Colonic mucosa (tissue), 4 donors: ENCODE measurements around the gene HERC4. TPM values are rescaled to one million over a fixed set of nuclear protein-coding genes. Genes with fewer than 3 reads are reported as not detected.

Experiments used
- DNase-seq: peaks from one replicate; pipeline ENCODE4 v3.0.0-alpha.2; 2020
- H3K27ac ChIP-seq: fragments of 200-600 bp; one replicate; pipeline ENCODE4 v1.8.0; 2021
- H3K27me3 ChIP-seq: fragments of 200-600 bp; one replicate; pipeline ENCODE4 v1.8.0; 2021
- H3K36me3 ChIP-seq: fragments of 200-600 bp; one replicate; pipeline ENCODE4 v1.8.0; 2021
- H3K4me1 ChIP-seq: fragments of 200-600 bp; one replicate; pipeline ENCODE4 v1.8.0; 2021; ENCODE audit warnings: mild to moderate bottlenecking
- H3K4me3 ChIP-seq: fragments of 200-600 bp; one replicate; pipeline ENCODE4 v1.8.0; 2021
- H3K9ac ChIP-seq, 2 donors: one replicate each; pipeline ENCODE4 v1.7.0; 2013; ENCODE audit warnings: control low read depth in 2 of 2, low read depth in 2 of 2, low read length in 2 of 2
- H3K9me3 ChIP-seq: fragments of 200-600 bp; one replicate; pipeline ENCODE4 v1.8.0; 2021
- intact Hi-C: fragments of 100-400 bp; cut with DNase I; formaldehyde crosslinking; loops from one replicate; pipeline ENCODE4 v1.14.1; 2022
- total RNA-seq, 2 donors: library from RNA; stranded (reverse); fragmentation: NEBNext Ultra II Directional in 1 of 2; extraction: Animal tissue kit (Norgen Biotek cat#: 25700) in 1 of 2; gene quantifications; one replicate each; pipeline ENCODE4 v1.2.1, GENCODE V29; 2021
- TF ChIP-seq, protein P1 (sequence below): fragments of 200-600 bp; IDR thresholded peaks from one replicate; pipeline ENCODE4 v1.8.0; 2022; ENCODE audit warnings: antibody characterized with exemption, mild to moderate bottlenecking
- donor health status: healthy.
- donor health status: DM: no; HTN: no; CAD: no.
- donor health status: DM: no; HTN: no; CAD: no.

HERC4 gene
- total RNA-seq, 2 donors from 2014 or later: 35.3 to 51.5 TPM

DNA sequence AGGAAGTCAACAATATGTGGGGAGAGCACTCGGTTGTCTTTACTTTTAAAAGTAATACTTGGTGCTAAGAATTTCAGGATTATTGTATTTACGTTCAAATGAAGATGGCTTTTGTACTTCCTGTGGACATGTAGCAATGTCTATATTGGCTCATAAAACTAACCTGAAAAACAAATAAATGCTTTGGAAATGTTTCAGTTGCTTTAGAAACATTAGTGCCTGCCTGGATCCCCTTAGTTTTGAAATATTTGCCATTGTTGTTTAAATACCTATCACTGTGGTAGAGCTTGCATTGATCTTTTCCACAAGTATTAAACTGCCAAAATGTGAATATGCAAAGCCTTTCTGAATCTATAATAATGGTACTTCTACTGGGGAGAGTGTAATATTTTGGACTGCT lies 157.9 kb downstream of the HERC4 start:
- Histone ChIP-seq H3K9me3 (no peaks in the 10 kb centered on the region), H3K36me3 (peaks cover 6% of the 10 kb centered on the region), H3K27me3 (no peaks in the 10 kb centered on the region), H3K4me1 (no peaks in the 10 kb centered on the region), H3K9ac (no peak overlapping the region), H3K4me3 (no peak overlapping the region), H3K27ac (no peak overlapping the region)
- intact Hi-C loops: no loop called here
- TF ChIP-seq, protein P1, sequence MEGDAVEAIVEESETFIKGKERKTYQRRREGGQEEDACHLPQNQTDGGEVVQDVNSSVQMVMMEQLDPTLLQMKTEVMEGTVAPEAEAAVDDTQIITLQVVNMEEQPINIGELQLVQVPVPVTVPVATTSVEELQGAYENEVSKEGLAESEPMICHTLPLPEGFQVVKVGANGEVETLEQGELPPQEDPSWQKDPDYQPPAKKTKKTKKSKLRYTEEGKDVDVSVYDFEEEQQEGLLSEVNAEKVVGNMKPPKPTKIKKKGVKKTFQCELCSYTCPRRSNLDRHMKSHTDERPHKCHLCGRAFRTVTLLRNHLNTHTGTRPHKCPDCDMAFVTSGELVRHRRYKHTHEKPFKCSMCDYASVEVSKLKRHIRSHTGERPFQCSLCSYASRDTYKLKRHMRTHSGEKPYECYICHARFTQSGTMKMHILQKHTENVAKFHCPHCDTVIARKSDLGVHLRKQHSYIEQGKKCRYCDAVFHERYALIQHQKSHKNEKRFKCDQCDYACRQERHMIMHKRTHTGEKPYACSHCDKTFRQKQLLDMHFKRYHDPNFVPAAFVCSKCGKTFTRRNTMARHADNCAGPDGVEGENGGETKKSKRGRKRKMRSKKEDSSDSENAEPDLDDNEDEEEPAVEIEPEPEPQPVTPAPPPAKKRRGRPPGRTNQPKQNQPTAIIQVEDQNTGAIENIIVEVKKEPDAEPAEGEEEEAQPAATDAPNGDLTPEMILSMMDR: no peak
- DNase-seq: no peak

DNA sequence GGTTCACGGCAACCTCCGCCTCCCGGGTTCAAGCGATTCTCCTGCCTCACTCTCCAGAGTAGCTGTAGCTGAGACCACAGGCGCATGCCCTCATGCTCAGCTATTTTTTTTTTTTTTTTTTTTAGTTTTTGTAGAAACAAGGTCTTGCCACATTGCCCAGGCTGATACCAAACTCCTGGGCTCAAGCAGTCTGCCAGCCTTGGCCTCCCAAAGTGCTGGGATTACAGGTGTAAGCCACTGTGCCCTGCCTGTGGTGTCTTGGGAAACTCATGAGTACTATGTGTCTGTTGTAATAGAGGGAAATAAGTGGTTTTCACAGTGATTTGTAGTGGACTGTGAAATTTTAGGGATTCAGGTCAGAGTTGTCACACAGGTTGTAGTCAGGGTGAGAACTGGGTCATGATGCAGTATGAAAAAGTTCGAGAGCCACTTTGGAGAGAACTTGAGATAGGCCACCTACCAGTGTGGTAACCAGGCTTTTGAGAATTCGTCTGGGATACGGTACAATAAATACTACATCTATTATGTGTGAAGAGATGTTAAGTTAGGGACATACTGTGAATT lies 160.2 kb downstream of the HERC4 start:
- Histone ChIP-seq H3K27ac (no peak overlapping the region), H3K4me1 (no peaks in the 10 kb centered on the region), H3K9ac (no peak overlapping the region), H3K27me3 (no peaks in the 10 kb centered on the region), H3K4me3 (no peak overlapping the region), H3K9me3 (no peaks in the 10 kb centered on the region), H3K36me3 (peaks cover 6% of the 10 kb centered on the region)
- no peak for DNase-seq
- intact Hi-C loops: no loop called here
- TF ChIP-seq, protein P1: no peak

GRCh38 chr10:67912331-67912946 lies 162.6 kb downstream of the HERC4 start:
- TF ChIP-seq, protein P1: no peak
- intact Hi-C loops: no loop called here
- H3K36me3 ChIP-seq: peaks cover 14% of the 10 kb centered on the region

DNA sequence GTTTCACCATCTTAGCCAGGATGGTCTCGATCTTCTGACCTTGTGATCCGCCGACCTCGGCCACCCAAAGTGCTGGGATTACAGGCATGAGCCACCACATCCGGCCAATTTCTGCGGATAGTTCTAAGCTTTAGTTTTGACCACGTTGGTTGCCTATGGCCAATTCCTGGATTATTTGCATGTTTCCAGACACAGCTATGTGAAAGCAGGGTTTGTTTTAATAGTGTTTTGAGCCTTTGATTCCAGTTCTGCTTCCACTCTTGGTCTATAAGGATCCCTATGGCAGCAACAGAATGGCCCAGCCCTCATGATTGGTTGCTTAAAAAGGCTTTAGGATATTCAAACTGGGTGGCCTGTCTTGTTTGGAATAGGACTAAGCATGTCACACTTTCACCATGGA lies 171.5 kb downstream of the HERC4 start:
- Histone ChIP-seq H3K27me3 (no peaks in the 10 kb centered on the region), H3K27ac (no peak overlapping the region), H3K9ac (no peak overlapping the region), H3K4me1 (no peaks in the 10 kb centered on the region), H3K36me3 (peaks cover 7% of the 10 kb centered on the region), H3K9me3 (no peaks in the 10 kb centered on the region), H3K4me3 (no peak overlapping the region)
- intact Hi-C loops: no loop called here
- TF ChIP-seq, protein P1: no peak
- no peak for DNase-seq

More at GRCh38 chr10:67912331-67912946, 162.6 kb downstream of the HERC4 start:
- DNase-seq: no peak
- H3K4me3 ChIP-seq: no peak overlapping the region
- H3K27ac ChIP-seq: no peak overlapping the region
- H3K27me3 ChIP-seq: no peaks in the 10 kb centered on the region
- no peaks in the 10 kb centered on the region for H3K9me3 ChIP-seq
- H3K4me1 ChIP-seq: no peaks in the 10 kb centered on the region
- H3K9ac ChIP-seq: no peak overlapping the region

GRCh38 chr10:67893637-67894036 lies 181.4 kb downstream of the HERC4 start:
- Histone ChIP-seq H3K4me1 (no peaks in the 10 kb centered on the region), H3K27me3 (no peaks in the 10 kb centered on the region), H3K9ac (no peak overlapping the region), H3K27ac (no peak overlapping the region), H3K9me3 (no peaks in the 10 kb centered on the region), H3K4me3 (no peak overlapping the region), H3K36me3 (peaks cover 7% of the 10 kb centered on the region)
- no peak for DNase-seq
- intact Hi-C loops: no loop called here
- TF ChIP-seq, protein P1: no peak
